ENCODE measurements around the gene CERS3.

DNA sequence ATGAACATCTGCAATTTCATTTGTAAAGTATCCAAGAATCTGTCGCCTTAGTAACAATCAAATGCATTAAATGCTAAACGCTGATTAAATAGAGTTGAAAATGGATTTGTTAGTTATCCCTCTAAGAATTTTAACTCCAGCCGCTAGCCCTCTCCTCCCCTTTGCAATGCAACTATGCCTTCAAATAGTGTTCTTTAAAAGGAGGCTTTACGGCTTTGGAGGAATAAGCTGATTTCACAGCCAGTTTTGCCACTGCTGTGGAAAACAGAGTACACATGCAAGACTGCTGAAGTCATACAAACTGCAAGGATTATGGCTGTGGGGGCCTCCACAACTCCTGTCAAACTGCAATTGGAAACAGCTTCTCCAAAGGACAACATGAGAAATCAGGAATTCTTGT is 89.2 kb downstream of the CERS3 start:
- no peak for TF ChIP-seq ZNF8 (CRISPR knock-in tag; IDR thresholded peaks at IDR 0.05)
- TF ChIP-seq RARB (CRISPR knock-in tag; IDR thresholded peaks at IDR 0.05) = no peak
